Stimulated activated CD8-positive, alpha-beta memory T cell treated with anti-CD3 and anti-CD28 coated beads, Interleukin-4, amount 100 ng/mL, for 48 hours (primary cell): ENCODE measurements around the gene MAP2K6.

Experiments used
- DNase-seq: peaks from one replicate; pipeline ENCODE4 v3.0.0-alpha.2; 2020

MAP2K6 gene

DNA sequence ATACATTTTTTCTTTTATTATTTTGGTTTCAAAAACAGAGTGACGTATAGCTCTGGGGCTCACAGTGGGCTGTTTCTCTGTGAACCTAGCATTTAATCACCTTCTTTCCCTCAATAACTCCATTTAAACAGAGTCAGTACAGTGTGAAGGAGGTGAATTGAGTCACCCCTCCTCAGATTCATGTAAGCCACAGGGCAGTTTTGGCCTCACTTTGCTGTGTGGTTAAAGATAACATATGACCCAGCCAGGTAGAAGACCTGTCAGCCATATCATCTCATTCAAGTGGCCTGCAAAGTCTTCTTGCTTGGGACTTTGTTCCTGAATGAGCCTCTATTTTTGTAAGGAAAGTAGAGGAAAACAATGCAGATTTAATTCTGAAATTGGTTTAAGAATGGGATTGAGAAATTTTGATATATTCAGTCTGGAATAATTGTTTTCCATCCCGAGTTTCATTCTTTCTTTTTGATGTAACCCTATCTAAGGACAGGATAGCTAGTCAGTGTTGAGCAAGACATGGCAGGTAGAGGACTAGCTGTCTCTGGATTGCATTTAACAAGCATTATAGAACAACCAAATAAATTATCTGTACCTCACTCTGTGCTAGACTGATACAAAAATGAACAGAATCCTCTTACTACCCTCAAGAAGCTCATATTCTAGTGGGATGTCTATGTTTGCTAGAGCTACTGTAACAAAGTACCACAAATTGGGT, 13.1 kb downstream of the MAP2K6 start:
- no peak for DNase-seq

DNA sequence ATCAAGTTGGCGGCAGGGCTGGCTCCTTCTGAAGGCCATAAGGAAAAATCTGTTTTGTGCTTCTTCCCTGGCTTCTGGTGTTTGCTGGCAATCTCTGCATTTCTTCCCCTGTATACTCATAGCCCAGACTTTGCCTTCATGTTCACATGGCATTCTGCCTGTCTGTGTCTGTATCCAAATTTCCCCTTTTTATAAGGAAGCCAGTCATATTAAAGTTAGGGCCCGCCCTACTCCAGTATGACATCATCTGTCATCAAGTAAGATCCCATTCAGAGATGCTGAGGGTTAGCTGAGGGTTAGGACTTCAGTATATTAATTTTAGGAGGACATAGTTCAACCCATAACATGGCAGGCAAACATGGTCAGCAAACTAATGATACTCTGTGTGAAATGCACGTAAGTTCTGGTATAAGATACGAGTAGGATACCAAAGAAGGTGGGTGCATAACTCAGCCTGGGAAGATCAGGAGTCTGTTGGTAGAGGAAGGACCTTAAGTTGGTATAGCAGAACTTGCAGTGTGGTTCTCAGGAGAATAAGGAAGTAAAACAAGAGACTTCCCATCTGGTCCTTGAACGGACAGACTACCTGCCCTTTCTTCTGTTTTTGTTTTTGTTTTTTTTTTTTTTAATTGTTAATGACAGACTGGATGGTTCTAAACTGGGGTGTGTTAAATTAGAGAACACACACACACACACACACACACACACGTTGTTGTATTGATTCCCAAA, 13.9 kb downstream of the MAP2K6 start:
- DNase-seq, result no peak

DNA sequence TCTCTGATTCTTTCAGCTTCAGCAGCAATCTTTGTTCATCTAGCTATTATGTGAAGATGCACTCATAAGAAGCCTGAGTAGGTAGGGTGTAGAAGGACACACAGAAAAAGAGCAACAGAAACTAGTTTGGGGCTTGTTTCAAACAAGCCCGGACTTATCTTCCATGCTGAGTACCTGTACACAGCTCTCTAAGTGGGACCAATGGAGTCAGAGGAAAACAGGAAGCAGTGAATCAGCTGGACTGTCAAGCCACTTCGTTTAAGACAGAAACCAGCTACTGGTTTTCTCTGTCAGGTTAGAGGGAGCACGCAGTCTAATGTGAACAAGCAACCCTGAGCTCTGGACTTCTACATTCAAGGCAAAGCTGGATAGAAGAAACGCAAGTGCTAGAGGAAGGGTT, 16.0 kb downstream of the MAP2K6 start:
- DNase-seq, result no peak

DNA sequence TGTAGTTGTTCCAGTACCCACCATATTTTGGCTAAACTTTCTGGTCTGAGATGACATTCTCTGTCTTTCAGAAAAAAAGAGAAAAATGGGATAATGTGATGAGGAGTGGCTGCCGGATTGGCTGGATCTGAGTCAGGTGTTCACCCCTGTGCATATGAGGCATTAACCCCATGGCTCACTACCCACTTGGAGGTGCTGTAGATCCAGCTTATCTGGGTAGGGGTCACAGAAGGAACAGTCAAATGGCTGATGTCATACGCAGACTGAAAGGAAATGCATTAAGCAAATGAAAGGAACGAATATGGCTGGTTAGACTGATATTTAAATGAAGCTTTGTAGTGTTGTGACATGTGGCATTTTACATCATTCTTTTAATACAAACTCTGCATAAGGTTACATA, 17.3 kb downstream of the MAP2K6 start:
- DNase-seq, result no peak

DNA sequence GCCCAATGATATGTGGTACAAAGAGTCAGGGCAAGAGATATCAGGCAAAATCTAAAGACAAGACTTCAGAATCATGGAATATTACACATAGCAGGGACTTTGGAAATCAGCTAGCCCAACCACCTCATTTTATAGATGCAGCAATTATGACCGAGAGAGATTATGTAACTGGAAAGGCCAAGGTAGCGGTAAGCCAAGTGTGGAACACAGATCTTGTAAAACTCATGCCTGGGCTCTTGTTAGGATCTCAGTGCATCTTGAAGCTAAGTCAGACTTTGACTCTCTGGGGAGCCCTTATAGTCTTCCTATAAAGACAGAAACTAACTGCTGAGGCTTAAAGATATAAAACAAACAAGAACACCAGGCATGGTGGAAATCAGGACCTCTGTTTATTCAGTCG, 18.6 kb downstream of the MAP2K6 start:
- no peak for DNase-seq

DNA sequence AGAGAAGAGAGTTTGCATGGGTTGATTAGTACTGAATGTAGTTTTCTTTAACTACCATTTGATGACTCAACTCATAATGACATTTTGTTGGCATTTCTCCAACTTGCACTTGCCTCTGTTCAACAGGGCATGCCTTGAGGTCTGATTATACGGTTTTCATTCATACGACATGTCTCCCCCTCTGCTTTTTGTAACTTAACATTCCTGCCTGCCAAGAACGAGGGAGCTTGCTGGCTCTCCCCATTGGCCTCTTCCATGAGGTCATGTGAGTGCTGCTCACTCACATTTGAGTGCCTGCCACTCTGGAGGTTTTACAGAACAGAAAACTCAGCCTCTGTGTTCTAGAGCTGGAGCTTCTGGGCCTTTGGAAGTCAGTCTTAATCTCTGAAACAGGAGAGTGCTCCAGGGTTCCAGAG, 19.7 kb downstream of the MAP2K6 start:
- no peak for DNase-seq

DNA sequence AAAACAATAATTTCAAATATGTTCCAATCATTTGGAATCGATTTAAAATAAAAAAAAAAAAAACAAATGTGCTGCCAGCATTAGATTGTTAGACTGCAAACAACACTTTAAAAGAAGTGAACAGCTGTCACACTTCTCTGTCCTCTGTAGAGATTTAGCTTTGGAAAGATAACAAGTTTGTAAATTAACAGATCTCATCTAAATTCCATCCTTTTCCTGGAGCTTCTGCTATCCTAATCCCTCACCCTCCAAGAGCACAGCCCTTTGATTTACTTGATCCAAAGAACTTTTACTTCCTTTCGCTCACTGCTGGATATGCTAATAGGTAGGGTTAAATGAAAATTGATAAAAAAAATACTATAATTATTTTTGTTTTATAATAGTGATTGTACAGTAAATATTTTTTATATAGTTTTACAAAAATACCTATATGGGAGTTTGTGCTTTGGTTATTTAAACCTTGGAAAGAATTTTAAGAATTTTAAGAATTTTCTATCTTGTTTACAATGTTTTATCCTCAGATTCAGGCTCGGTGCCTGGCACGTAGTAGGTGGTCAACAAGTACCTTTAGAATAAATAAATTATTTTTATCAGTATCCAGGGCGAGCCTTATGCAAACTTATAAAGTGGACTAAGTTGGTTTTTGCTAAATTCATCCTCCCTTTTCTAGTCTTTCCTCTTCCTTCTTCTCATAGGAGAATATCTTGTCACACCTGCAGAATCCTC, 21.6 kb downstream of the MAP2K6 start:
- no peak for DNase-seq

DNA sequence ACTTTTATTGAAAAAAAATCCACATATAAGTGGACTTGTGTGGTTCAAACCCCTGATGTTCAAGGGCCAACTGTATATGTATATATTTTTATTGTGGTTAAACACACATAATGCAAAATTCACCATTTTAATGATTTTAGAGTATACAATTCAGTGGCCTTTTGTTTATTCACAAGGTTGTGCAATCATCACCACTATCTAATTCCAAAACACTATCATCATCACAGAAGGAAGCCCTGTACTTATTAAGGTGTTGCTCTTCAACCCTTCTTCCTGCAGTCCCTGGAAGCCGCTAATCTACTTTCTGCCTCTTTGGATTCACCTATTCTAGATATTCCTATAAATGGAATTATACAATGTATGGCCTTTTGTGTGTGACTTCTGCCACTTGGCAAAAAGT, 23.0 kb downstream of the MAP2K6 start:
- no peak for DNase-seq

DNA sequence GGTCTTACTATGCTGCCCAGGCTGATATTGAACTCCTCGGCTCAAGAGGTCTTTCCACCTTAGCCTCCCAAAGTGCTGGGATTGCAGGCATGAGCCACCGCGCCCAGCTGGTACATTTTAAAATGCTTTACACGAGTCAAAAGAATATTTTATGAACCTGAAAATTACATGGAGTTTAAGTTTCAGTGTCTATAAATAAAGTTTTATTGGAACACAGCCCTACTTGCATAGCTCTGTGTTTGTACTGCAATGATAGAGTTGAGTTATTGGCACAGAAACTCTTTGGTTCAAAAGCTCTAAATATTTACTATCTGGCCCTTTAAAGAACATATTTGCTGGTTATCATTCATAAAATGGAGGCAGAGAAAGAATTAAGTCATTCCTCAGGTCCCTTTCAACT, 24.3 kb downstream of the MAP2K6 start:
- DNase-seq, result no peak

DNA sequence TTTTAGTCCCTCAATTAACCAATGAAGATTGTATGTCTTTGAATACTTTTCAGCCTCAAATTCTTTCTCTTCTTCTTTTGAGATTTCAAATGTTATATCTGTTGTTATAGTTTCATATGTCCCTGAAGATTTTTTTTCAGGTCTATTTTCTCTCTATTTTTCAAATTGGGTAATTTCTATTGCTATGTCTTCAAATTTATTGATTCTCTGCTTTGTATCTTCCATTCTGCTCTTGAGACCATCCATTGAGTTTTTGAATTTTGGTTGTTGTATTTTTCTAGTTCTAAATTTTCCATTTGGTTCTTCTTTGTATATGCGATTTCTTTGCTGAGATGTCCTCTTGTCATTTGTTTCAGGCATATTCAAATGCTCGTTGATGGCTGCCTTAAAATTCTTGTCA, 26.7 kb downstream of the MAP2K6 start:
- DNase-seq, result no peak

DNA sequence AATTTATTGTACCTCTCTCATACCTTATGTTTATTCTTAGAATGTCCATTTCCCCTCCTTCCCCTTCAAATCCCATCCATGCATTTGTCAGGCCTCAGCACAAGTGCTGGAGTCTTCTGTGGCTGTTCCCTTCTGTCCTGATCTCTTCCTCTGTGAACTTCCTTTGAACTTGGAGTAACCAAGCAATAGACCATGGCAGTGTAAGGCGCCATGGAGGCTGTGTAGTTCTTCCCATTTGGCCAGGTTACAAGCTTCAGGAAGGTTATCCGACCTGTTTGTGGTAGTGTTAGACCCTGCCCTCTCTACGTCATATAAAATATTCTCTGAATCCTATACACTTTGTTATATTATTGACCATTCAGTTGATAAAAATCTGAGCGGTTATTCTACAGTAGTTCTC, 28.6 kb downstream of the MAP2K6 start:
- DNase-seq, result no peak

DNA sequence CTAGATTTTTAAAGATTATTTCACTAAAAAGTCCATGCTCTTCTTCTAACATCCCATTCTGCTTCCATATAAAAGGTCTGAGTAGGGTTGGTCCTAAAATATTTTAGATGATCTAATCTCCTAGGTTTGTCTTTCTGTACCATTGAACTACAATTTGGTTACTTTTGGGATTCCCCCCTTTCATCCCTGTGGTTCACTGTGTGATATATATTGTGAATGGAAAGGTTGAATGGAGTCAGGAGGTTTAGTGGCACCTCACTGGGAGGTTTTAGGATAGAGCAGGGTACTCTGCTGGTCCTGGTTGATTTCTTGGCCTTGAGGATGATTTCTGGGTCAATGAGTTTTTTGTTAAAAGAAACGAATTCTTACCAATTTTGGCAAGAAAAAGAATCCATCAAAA, 29.5 kb downstream of the MAP2K6 start:
- DNase-seq, result no peak

DNA sequence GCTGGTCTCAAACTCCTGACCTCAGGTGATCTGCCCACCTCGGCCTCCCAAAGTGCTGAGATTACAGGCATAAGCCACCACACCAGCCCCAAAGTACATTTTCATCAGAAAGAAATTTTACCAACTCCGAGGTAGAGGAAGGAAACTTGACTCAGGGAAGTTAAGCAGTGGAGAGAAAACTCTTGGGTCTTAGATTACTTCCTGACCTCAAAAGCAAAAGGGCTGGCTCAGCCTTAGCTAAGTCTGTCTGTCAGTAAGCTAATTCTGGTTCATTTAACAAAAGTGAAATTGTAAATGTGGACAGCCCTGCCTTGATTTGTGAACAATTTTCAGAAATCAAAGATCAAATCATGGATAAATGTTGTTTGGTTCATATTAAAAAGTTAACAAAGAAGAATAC, 30.6 kb downstream of the MAP2K6 start:
- DNase-seq, result no peak

DNA sequence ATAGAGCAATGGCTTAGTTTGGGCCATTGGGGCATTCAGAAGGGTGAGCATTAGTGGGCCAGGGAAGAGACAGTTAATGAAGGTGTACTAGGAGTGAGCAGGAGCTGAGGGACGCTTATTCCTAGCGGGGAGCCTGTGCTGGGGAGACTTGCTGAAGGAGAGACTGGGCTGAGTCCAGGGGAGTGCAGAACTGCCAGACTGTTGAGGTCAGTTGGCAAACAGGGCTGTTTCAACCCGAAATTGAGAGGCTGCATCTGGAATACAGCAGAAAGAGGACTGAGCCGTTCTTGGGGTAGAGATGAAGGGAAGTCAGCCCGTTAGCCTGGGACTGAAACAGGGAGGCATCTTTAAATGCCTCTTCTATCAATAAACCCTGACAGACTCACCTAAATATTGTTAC, 33.2 kb downstream of the MAP2K6 start:
- DNase-seq, result no peak

DNA sequence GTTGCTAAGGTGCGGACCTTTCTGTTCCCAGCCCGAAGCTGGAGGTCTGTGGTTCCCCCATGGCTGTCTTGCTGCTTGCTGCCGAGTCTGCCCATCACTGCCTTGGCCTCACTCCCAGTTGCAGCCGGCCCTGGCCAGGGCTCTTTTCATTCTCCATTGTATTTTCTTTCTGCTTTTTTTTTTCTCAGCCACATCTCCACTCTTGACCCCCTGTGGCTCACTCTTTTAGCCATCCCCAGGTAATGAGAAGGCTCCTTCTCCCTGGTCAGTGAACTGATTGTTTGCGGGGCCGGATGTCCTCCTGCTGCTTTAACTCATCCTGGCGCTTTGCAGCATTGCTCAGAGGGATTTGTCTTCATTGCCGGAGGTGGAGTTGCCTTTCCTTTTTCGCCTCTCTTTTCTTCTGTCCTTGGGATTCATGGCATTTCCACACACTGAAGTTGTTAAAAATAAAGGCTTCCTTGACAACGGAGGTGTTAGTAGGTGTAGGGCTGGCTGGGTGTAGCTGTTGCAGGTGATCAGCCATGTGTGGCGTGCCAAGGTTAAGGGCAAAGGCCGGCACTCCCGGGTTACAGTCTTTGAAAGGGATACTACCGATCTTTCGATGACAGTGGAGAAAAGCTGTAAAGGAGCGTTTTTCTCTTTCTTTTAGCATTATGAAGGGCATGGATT, 34.1 kb downstream of the MAP2K6 start:
- DNase-seq, result no peak

DNA sequence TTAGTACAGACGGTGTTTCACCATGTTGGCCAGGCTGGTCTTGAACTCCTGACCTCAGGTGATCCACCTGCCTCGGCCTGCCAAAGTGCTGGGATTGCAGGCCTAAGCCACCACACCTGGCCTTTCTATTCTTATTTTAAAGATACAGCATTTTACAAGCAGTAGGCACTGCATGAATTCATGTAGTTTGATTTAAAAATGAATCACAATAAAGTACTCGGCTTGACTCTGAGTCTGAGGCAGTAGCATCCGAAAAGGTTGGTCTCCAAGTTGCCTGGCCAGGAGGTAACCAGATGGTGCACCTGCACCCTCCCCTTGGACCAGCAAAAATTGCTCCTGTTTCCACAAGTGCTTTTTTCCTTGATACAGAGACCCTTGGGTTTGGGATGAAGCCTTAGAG, 35.6 kb downstream of the MAP2K6 start:
- DNase-seq, result no peak

DNA sequence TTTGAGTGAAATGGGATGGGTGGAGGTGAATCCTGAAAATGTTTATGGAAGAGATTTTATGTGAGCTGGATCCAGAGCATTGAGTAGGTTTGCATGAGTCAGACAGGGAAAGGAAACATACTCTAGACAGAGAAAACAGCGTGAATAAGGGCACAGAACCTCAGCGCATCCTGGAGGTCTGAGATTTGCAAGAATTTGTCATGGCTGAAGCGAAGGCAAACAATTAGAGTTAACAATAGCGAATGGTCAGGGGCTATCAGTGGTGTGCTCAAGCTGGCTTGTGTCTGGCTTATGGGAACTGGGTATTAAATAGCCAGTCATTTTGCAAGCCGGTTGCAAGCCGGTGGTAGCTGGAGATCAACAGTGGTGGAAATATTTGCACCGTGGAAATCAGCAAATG, 36.4 kb downstream of the MAP2K6 start:
- no peak for DNase-seq

DNA sequence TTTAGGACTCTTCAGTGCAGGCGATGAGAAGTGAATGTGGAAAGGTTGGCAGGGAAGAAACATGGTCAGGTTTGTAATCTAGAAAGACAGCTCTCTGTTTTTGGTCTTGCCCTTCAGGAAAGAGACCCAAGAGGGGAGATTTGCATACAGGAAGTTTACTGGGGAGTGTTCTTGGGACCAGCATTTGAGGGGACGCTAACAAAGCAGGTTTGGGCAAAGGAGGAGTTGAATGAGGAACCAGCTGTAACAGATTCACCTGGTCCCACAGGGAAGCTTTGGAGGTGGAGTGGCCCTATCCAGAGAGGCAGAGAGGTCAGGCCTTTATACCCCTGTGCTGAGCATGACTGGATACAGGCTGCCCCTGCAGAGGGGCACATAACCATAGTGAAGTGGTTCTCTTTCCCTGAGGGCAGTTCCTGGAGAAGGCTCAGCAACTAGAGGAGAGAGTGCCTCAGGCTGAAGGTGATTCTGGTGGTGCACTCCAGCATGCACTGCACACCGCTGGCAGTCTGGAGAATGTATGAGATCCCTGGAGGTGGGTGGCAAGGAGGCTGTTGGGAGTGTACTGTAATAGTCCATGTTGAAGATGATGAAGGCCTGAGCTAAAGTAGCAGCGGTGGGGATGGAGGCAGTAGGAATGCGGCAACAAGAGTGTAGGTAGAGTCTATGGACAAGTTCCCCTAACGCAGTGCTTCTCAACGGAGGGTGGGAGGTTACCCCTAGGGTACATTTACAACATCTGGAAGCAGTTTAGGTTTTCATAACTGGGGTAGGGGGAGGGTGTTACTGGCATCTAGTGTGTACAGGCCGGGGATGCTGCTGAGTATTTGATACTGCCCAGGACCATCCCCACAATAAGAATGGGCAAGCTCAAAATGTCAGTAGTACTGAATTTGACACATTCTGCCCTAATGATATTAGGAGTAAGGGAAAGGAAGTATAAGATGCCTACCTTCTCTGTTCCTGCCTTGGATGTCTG, 37.2 kb downstream of the MAP2K6 start:
- DNase-seq, result no peak

DNA sequence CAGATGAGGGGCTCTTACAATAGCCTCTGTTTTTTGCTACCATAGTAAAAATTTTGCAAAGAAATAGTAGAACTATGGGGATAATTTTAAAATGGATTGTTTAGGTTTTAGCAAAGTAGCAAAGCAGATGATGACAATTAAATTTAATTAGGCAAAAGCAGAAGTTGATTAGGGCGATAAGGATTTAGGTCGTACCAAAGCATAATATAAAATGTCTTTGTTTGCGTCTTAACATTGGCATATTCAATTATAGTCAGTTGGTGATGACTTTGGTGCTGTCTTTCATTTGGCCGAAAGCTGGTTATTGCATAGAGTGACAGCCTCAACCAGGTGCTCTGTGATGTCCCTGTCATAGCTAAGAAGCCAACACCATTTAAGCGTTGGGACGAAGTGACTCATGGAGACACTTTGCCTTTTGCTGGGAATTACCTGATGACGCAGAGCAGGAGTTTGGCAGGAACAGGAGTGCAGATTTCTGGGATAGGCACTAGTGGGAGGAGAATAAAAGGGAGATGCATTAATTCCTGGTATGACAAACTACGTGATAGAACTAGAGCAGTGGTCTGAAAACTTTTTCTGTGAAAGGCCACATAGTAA, 38.3 kb downstream of the MAP2K6 start:
- DNase-seq, result no peak

DNA sequence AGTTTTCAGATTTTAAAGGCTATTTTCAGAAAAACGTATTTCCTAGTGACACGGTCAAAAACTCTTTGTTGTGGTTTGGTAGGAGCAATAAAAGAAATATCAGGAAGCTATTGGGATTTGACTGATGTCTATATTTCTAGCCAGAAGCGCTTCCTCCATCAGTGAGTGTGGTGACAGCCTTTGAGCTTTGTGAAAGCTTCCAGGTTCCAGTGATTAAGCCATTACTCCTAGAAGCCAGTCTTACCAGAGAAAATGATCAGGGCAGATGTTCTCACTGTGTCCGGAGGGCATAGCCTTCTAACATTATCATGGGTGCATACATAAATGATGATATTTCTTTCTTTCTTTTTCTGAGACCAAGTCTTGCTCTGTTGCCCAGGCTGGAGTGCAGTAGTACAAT, 39.6 kb downstream of the MAP2K6 start:
- no peak for DNase-seq

DNA sequence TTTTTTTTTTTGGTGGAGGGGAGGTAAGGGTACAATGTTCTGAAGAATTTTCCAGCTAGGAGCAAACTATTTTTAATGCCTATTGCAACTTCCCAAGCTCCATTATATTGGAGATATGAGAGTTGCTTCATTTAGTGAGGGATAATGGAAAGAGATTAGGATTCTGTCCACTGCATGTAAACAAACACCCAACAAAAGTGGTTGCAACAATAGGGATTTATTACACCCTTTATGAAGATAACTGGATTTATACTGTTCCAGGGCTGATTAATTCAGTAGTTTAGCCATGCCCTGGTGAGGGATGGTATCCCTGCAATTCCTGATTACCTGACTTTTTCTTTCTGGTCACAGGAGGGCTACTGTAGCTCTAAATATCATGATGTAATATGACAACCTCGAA, 40.5 kb downstream of the MAP2K6 start:
- DNase-seq, result no peak

DNA sequence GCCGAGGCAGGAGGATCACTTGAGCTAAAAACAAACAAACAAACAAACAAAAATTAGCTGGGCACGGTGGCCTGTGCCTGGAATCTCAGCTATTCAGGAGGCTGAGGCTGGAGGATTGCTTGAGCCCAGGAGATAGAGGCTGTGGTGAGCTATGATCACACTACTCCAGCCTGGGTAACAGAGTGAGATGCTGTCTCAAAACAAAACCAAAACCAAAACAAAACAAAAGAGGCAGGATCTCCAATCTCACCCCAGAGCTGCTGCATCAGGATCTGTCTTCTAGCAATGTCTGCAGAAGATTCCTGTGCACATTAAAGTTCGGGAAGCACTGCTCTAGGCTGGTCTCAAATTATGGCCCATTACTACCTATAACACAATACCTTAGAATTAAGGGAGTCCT, 43.1 kb downstream of the MAP2K6 start:
- DNase-seq, result no peak
